Peyer's patch (tissue), 4 donors: Measurements from ENCODE around the gene YKT6. TPM values are rescaled to one million over a fixed set of nuclear protein-coding genes. Genes with fewer than 3 reads are reported as not detected.

Experiments used
- DNase-seq, 3 donors: peaks; one replicate each; pipeline ENCODE4 v3.0.0-alpha.2; 2017 to 2019
- H3K27ac ChIP-seq, 4 donors: fragments of 200-600 bp; sonication (generic); one replicate each; pipeline ENCODE4 v1.5.1; 2016 to 2019
- H3K27me3 ChIP-seq, 2 donors: fragments of 200-600 bp; sonication (generic); one replicate each; pipeline ENCODE4 v1.5.1; 2019
- H3K36me3 ChIP-seq, 3 donors: fragments of 200-600 bp; sonication (generic); one replicate each; pipeline ENCODE4 v1.5.1; 2016 to 2019
- H3K4me1 ChIP-seq, 4 donors: fragments of 200-600 bp; sonication (generic); one replicate each; pipeline ENCODE4 v1.5.1; 2016 to 2019
- H3K4me3 ChIP-seq, 4 donors: fragments of 200-600 bp; sonication (generic); 1 replicate in 3 of 4; 2 replicates in 1 of 4; pipeline ENCODE4 v1.5.1; 2016 to 2019; ENCODE audit warnings: mild to moderate bottlenecking in 1 of 4
- H3K9me3 ChIP-seq, 4 donors: fragments of 200-600 bp; sonication (generic); one replicate each; pipeline ENCODE4 v1.5.1; 2016 to 2019; ENCODE audit warnings: mild to moderate bottlenecking in 1 of 4
- POLR2A ChIP-seq, 2 donors: fragments of 450-650 bp; IDR thresholded peaks; one replicate each; pipeline ENCODE4 v1.5.1; 2017; ENCODE audit warnings: antibody characterized with exemption in 2 of 2, mild to moderate bottlenecking in 2 of 2, moderate library complexity in 2 of 2
- total RNA-seq, 4 donors: library from RNA; depleted of rRNA; stranded (reverse); fragments of >200 nt; gene quantifications; one replicate each; pipeline ENCODE4 v1.1.0, GENCODE V29; 2016
- TF ChIP-seq, protein P1 (sequence below), 6 experiments: fragments of 450-650 bp in 4 of 6; fragments of 200-600 bp in 2 of 6; sonication (generic) in 1 of 6; IDR thresholded peaks; one replicate each; pipeline ENCODE4 v1.5.1; 2017 to 2019; ENCODE audit warnings: antibody characterized with exemption in 6 of 6, mild to moderate bottlenecking in 3 of 6, moderate library complexity in 1 of 6

Gene YKT6
- total RNA-seq, 4 donors from 2014 or later = 55.2 to 76.5 (median 67.0) TPM

DNA sequence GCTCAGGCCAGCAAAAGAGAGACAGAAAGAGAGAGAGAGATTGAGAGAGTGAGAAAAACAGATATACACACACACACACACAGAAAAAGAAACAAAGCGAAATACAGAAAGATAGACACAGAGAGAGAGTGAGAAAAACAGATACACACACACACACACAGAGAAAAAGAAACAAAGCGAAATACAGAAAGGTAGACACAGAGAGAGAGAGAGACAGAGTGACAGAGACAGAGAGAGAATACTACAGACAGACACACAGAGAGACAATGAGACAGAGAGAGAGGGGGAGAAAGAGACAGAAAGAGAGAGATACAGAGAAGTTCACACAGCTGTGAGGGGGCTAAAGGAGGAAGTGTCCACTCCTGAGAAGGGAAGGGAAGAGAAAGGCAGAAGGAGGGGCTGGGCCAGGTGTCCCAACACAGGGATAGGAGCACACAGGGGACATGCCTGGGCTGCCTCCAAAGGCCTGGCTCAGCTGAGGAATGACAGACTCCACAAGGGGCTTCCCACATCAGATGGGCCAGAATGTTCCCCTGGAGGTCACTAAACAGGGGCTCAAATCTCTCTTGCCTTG, 15.8 kb upstream of the YKT6 start:
- peaks cover 0 to 4% (median 0%) of the 10 kb centered on the region in 4 donors for H3K9me3 ChIP-seq
- no peak for TF ChIP-seq POLR2A (IDR thresholded peaks at IDR 0.05)

DNA sequence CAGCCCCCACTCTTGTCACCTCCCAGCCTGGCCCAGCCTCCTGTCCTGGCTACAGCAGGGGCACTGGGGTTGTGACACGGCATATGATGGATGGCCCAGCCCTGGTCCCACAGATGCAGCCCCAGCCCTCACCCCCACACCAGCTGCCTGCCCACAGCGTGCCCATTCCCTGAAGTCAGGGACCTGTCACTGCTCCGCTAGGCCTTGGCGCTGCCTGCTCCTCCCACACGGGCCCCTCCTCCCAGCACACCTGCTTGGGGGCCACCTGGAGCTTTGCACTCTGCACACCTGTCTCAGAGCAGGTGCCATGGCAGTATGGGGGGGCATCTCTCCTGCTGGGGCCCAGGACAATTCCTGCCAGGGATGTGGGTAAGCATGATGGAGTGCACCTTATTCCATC, 15.0 kb upstream of the YKT6 start:
- TF ChIP-seq POLR2A (IDR thresholded peaks at IDR 0.05) = no peak
- H3K4me3 ChIP-seq = no peak overlapping the region
- H3K9me3 ChIP-seq = peaks cover 0 to 4% (median 0%) of the 10 kb centered on the region in 4 donors

More for the DNA sequence above, 15.8 kb upstream of the YKT6 start:
- H3K4me1 ChIP-seq = no peaks in the 10 kb centered on the region
- H3K27ac ChIP-seq = no peak overlapping the region
- H3K4me3 ChIP-seq = no peak overlapping the region
- DNase-seq = no peak
- H3K36me3 ChIP-seq = no peaks in the 10 kb centered on the region
- H3K27me3 ChIP-seq = no peaks in the 10 kb centered on the region

DNA sequence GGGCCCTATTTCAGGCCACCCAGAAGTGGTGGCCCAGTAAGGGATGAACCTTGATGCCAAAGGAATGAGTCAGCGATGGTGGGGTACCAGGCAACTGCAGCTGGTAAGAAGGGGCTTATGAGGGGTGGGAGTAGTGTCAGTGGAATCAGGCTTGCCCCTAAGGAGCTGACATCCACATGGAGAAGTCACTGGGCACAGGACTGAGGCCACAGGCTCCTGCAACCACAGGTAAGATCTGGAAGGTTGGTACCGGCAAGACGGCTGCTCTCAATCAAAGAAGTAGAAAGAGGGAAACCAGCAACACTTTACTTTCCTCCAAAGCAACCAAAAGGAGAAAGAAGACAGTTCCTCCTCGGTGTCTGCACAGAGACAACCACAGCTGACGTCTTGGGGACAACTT, 14.0 kb upstream of the YKT6 start:
- Histone ChIP-seq H3K4me1 (no peaks in the 10 kb centered on the region), H3K4me3 (no peak overlapping the region), H3K27me3 (no peaks in the 10 kb centered on the region), H3K27ac (no peak overlapping the region), H3K9me3 (peaks cover 0 to 4% (median 0%) of the 10 kb centered on the region in 4 donors), H3K36me3 (no peaks in the 10 kb centered on the region)
- peak in 1 of 3 donors; percentile 6 for DNase-seq
- TF ChIP-seq POLR2A (IDR thresholded peaks at IDR 0.05) = no peak
- TF ChIP-seq, protein P1, sequence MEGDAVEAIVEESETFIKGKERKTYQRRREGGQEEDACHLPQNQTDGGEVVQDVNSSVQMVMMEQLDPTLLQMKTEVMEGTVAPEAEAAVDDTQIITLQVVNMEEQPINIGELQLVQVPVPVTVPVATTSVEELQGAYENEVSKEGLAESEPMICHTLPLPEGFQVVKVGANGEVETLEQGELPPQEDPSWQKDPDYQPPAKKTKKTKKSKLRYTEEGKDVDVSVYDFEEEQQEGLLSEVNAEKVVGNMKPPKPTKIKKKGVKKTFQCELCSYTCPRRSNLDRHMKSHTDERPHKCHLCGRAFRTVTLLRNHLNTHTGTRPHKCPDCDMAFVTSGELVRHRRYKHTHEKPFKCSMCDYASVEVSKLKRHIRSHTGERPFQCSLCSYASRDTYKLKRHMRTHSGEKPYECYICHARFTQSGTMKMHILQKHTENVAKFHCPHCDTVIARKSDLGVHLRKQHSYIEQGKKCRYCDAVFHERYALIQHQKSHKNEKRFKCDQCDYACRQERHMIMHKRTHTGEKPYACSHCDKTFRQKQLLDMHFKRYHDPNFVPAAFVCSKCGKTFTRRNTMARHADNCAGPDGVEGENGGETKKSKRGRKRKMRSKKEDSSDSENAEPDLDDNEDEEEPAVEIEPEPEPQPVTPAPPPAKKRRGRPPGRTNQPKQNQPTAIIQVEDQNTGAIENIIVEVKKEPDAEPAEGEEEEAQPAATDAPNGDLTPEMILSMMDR (IDR thresholded peaks at IDR 0.05) = no peak

More for the DNA sequence above, 15.0 kb upstream of the YKT6 start:
- Histone ChIP-seq H3K27ac (no peak overlapping the region), H3K4me1 (no peaks in the 10 kb centered on the region), H3K27me3 (no peaks in the 10 kb centered on the region), H3K36me3 (no peaks in the 10 kb centered on the region)
- no peak for DNase-seq

DNA sequence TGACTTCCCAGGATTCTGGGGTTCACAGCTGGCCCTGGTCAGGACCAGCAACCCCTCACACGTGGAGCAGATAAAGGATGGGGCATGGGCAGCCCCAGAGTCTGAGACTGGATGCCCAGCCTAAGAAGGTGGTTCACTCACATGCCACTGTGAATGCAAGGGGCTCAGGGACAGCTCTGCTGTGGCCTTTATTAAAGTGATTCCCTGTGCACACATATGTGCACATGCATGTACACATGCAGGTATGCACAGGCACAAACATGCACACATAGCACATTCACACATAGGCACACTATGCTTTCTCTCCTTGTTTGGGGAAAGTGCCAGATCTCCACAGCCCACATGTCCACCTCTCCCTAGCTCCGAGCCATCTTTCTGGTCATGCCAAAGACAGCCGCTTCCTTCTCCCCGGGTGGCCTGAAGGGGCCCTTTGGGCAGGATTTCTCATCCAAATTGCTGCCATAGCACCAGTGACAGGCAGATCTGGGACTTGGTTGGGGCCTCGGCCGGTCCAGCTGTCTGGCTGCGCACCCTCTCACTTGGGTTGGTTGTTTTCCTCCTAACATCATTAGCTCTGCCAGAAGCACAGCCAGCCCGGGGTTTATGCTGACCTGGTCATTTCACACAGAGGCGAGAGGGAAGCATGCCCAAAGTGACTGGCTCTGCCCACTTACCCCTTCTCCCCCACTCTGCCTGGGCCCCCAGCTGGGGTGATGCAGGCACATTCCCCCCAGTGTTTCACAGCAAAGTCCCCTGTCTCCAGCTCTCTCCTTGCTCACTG, 13.0 kb upstream of the YKT6 start:
- Histone ChIP-seq H3K36me3 (no peaks in the 10 kb centered on the region), H3K4me3 (no peak overlapping the region), H3K27me3 (no peaks in the 10 kb centered on the region), H3K4me1 (no peaks in the 10 kb centered on the region), H3K27ac (no peak overlapping the region), H3K9me3 (peaks cover 0 to 1% (median 0%) of the 10 kb centered on the region in 4 donors)
- no peak for TF ChIP-seq POLR2A (IDR thresholded peaks at IDR 0.05)
- TF ChIP-seq, protein P1 (IDR thresholded peaks at IDR 0.05) = no peak
- no peak for DNase-seq

DNA sequence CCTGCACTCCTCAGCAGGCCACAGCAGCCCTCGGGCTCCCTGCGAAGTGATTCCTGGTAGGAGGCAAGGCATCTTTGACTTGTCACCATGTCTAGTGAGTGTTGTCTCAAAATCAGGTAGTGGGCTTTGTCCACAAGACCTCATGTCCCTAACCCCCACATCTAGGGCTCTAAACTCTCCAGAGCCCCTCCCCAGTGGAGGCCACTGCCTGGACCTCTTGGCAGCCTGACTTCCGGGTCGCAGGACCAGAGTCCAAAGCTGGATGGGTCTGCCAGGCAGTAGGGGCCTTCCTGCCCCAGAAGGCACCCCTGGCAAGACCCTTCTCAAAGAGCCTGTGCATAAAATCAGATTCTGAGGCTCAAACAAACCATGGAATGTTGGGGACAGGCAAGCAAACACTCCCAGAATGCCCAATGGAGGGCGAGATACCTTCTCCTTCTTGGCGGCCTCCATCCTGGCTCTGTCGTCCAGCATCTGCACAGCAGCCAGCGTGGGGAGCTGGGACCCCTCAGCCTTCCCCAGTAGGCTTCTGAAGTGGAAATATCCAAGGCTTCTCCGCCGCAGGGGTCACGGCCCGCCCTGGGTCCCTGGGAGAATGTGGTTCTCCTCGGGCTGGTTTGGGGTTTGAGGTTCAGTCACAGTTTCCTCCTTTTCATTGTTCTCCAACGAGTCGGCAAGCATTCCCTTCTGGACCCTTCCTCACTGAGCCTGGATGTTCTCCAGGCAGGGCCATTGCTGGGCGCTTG, 12.1 kb upstream of the YKT6 start:
- Histone ChIP-seq H3K27ac (no peak overlapping the region), H3K9me3 (no peaks in the 10 kb centered on the region), H3K36me3 (no peaks in the 10 kb centered on the region), H3K27me3 (no peaks in the 10 kb centered on the region), H3K4me3 (no peak overlapping the region), H3K4me1 (no peaks in the 10 kb centered on the region)
- TF ChIP-seq POLR2A (IDR thresholded peaks at IDR 0.05) = no peak
- TF ChIP-seq, protein P1 (IDR thresholded peaks at IDR 0.05) = no peak
- DNase-seq = no peak

DNA sequence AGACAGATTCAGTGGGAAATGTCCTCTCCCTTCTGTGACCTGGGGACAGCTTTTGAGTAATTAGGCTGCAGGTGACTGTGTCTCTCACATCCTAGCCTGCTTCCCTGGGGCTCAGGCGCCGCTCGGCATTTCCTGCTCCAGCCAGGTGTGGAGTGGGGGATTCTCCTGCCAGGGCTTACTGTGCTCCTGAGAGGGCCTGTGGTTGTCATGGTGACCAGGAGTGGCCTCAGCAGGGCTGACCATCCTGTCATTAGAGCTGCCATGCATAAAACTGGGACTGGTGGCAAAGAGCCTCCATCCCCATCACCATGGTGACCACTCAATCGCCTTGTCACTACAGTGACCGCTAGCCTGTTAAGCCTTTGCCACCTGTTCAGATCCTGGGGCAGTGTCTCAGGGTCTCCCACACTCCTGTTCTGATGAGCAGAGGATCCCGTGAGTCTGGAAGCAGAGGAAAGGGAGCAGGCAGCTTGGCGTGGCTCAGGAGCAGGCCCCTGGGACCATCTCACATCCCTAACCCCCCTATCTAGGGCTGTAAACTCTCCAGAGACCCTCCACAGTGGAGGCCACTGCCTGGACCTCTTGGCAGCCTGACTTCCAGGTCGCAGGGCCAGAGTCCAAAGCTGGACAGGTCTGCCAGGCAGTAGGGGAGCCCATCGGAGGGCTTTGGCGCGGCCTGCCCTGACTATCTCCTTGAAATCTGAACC, 11.3 kb upstream of the YKT6 start, which contains the start of gene GCK:
GCK (minus strand) TSS at position 154 of the 707 bp plus-strand sequence. CDS start 486 bp downstream, outside the sequence.
- no peak for TF ChIP-seq POLR2A (IDR thresholded peaks at IDR 0.05)
- TF ChIP-seq, protein P1 (IDR thresholded peaks at IDR 0.05) = no peak
- H3K27me3 ChIP-seq = no peaks in the 10 kb centered on the region
- H3K9me3 ChIP-seq = no peaks in the 10 kb centered on the region
- H3K36me3 ChIP-seq = no peaks in the 10 kb centered on the region
- H3K4me3 ChIP-seq = no peak within 1 kb of the TSS
- H3K4me1 ChIP-seq = no peaks in the 10 kb centered on the region
- no peak for DNase-seq
- H3K27ac ChIP-seq = no peak within 1 kb of the TSS
